HG03159 (cell line): ENCODE measurements around the gene SULT1B1.
"Not testable (repeated sequence)": the region's sequence is repeated elsewhere in the genome, so short reads cannot be mapped to it uniquely, and the experiment has no call there.

Experiments
- ATAC-seq: cut with Tn5 transposase; IDR thresholded peaks from one replicate; pipeline ENCODE4 v1.9.1; 2021; ENCODE audit warnings: mild to moderate bottlenecking, moderate library complexity; ENCODE audit not compliant: unreplicated experiment

The SULT1B1 gene

GRCh38 chr4:69760455-69760854, at the start of gene SULT1B1:
Gene SULT1B1, minus strand, starts transcription at chr4:69760620. Its CDS starts 5,403 bp downstream, at chr4:69755217.
- ATAC-seq = no peak

GRCh38 chr4:69800599-69800998, 40.2 kb upstream of the SULT1B1 start:
- ATAC-seq = no peak

- no peak for ATAC-seq
These were observed 38.9 kb upstream of the SULT1B1 start for GRCh38 chr4:69799337-69799736.

- no peak for ATAC-seq
These were observed 33.3 kb upstream of the SULT1B1 start for GRCh38 chr4:69793732-69794131.

GRCh38 chr4:69787879-69788278, 27.5 kb upstream of the SULT1B1 start:
- ATAC-seq = no peak

- no peak for ATAC-seq
These were observed 26.1 kb upstream of the SULT1B1 start for GRCh38 chr4:69786547-69786946.

GRCh38 chr4:69785211-69785831, 24.9 kb upstream of the SULT1B1 start:
- ATAC-seq = no peak

GRCh38 chr4:69782651-69783310, 22.4 kb upstream of the SULT1B1 start:
- no peak for ATAC-seq

GRCh38 chr4:69781458-69782418, 21.3 kb upstream of the SULT1B1 start:
- ATAC-seq = no peak

GRCh38 chr4:69780141-69780540, 19.7 kb upstream of the SULT1B1 start:
- ATAC-seq = no peak

GRCh38 chr4:69776696-69777095, 16.3 kb upstream of the SULT1B1 start:
- no peak for ATAC-seq

GRCh38 chr4:69775321-69775867, 15.0 kb upstream of the SULT1B1 start:
- no peak for ATAC-seq

- no peak for ATAC-seq
These were observed 13.1 kb upstream of the SULT1B1 start for GRCh38 chr4:69773484-69773883.

- ATAC-seq = not testable (repeated sequence)
These were observed 8.1 kb upstream of the SULT1B1 start for GRCh38 chr4:69768554-69768953.

GRCh38 chr4:69765751-69766150, 5.3 kb upstream of the SULT1B1 start:
- no peak for ATAC-seq

- no peak for ATAC-seq
These were observed 3.9 kb upstream of the SULT1B1 start for GRCh38 chr4:69764311-69764710.

- ATAC-seq = no peak
These were observed 2.8 kb upstream of the SULT1B1 start for GRCh38 chr4:69763233-69763632.

- ATAC-seq = no peak
These were observed 1.2 kb downstream of the SULT1B1 start for GRCh38 chr4:69759189-69759604.

- ATAC-seq = no peak
These were observed 3.0 kb downstream of the SULT1B1 start for GRCh38 chr4:69757464-69757863.

- no peak for ATAC-seq
These were observed 5.4 kb downstream of the SULT1B1 start for GRCh38 chr4:69754926-69755580.

GRCh38 chr4:69753686-69754085, 6.7 kb downstream of the SULT1B1 start:
- ATAC-seq = no peak
